Activated effector memory CD4-positive, alpha-beta T cell treated with Interleukin-2 at 50 U/mL for 16 hours (primary cell): ENCODE measurements around the gene RDH8.
A peak's percentile ranks its signal among the peaks of the same experiment; 100 is the strongest.
"Not testable (repeated sequence)": the region's sequence is repeated elsewhere in the genome, so short reads cannot be mapped to it uniquely, and the experiment has no call there.

Source experiments
- DNase-seq: peaks from one replicate; pipeline ENCODE4 v3.0.0-alpha.2; 2020

Gene RDH8

DNA sequence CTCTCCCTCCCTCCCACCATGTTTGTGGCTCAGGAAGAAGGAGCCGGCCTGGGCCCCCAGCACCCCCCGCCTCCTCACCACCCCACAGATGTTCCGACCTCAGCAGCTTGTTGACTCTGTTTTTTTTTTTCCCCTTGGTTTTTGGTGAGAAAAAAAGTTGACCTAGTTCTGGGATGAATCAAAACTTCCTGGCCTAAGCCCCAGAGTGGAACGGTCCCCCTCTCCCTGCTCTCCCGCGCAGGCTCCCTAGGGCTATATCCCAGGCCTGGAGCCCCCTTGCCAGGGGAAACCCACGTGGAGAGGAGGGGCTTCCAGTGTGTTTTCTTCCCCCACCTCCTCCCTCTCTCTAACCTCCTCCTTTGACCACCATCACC, 7.0 kb upstream of the RDH8 start:
- no peak for DNase-seq

DNA sequence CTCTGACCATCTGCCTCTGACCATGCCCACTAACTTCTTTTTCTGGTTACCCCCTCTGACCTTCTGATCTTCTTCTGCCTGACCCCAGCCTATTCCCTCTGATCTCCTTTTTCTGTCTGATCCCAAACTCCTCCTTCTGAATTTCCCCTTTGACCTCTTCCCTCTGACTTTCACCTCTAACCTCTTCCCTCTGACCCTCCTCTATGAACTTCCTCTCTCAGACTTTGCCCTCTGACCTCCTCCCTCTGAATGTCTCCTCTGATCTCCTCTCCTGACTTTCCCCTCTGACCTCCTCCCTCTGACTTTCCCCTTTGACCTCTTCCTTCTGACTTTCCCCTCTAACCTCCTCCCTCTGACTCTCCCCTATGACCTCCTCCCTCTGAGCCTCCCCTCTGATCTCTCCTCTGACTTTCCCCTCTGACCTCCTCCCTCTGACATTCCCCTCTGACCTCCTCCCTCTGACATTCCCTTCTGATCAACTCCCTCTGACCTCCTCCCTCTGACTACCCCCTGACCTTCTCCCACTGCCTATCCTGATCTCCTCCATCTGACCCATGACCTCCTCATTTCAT, 6.4 kb upstream of the RDH8 start:
- no peak for DNase-seq

DNA sequence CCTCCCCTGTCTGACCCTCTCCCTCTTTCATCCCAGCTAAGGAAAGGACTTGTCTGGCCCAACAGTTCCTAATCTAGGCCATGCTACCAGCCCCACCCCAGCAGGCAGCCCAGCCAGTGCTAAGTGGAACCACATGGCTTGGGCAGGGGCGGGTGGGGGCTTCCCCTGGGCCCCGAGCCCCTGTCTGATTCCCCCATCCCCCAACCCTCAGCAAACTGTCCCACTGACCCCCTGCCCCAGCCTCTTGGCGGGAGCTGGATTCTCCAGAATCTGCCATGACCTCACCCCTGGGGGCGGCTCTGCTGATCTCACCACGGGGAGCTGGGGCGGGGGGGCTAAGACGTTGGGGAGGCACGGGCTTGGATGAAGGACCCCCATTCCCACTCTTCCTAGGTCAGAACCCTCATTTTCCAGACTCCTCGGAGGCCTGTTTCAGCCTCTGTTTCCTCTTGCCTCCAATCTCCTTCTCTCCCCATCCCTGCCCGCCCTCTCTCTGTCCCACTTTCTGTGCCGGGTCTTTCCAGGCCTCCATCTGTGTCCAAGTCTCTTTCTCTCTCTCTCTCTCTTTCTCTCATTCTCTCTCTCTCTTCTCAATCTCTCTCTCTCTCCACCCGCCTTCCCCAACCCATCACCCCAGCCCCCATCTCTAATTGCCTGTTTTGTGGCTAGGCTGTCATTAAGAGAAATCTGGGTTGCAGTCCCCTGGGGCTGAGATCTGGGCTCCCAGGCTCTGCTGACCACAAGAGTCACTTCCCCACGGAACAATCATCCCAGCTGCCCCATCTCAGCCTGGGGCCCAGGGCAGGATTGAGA, 5.7 kb upstream of the RDH8 start:
- DNase-seq = no peak

DNA sequence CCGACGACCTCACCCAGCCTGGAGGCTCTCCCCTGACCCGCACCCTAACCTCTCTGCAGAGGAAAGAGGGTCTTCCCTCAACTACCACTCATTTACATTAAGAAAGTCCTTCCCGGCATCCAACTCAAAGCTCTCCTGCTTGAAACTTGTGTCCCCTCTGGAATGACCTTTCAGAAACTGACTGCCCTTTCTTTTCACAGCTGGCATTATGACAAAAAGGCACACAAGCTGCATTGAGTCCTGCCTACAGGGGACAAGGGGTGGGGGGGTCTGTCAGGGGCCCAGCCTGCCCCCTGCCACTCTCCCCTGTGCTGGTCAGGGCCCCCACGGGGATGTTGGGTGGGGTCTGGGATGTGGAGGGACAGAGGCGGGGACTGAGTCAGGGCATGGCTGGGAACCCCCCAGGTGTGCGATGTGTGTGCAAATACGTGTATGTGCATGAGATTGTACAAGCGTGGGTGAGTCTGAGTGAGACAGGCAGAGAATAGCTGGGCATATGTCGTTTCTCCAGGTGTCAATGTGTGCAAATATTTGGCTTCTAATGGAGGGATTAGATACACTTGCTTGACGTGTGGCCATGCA, 5.0 kb upstream of the RDH8 start:
- DNase-seq = no peak

DNA sequence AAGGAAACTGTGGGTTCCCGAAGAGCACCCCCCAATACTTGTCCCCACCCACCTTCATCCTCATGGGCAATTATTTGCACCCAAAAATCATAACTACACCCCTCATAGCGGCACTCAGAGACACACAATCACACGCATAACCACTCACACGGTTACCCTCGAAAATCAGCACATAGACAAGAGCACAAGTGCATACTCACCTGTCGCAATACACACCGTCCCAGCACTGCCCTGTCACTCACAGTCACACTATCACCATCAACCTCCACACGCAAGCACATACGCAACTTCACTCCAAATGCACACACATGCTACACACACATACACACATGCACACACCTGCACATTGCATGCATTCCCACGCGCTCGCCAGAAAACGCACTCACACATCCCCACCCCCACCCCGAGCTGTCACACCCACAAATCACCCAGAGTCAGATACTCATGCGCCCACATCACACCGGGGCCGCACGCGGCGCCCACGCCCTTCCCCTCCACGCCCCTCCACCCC, 3.5 kb upstream of the RDH8 start:
- DNase-seq = no peak

DNA sequence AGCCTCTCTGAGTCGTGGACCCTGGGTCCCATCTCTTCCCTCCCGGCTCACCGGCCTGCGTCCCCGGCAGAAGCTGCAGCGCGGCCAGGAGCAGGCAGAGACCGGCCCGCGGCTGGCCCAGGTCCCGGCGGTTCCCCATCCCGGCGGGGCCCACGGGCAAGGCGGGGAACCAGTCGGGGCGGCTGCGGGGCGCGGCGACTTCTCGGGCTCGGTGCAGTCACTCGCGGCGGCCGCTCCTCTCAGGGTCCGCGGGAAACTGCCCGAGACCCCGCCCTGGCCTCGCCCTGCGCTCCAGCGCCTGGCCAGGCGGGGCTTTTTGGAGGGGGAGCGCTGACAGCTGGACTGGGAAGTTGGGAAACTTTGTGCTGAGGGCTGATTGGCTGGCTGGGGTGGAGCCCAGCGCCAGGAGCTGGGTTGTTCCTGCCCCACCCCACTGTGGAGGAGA, 3.0 kb upstream of the RDH8 start, which contains the start of gene COL5A3:
TSS of gene COL5A3 (minus strand) at position 258 of the 445 bp plus-strand sequence. CDS start at position 139, 119 bp downstream.
- DNase-seq = no peak

DNA sequence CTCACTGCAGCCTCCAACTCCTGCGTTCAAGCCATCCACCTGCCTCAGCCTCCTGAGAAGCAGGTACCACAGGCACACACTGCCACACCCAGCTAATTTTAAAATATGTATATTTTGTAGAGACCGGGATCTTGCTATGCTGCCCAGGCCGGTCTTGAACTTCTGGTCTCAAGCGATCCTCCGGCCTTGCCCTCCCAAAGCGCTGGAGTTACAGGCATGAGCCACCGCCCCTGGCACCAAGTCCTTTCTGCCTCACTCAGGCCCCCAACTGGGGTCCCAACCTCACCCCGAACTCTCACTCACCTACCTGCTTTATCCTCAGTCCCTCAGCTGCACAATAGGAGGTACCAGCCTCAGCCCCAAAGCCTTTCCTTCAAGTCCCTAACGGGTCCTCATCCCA, 2.3 kb upstream of the RDH8 start:
- no peak for DNase-seq

DNA sequence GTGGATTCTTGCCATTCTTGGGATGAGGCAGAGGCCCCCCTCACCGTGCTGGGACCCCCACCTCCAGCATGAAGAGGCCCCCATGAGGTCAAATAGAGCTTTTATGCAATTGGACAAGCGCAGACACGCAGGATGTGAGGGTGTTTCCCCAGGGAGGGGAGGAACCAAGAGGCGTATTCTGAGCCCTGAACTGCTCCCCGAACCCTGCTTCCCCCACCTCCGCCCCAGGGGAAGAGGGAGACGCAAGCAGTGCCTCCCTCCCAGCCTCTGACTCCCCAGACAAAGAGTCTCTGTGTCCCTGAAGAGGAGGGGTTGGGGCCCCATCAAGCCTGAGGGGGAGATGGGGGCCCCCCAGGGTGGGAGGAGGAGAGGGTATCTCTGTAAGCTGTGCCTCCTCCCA, 1.3 kb upstream of the RDH8 start:
- DNase-seq = no peak

DNA sequence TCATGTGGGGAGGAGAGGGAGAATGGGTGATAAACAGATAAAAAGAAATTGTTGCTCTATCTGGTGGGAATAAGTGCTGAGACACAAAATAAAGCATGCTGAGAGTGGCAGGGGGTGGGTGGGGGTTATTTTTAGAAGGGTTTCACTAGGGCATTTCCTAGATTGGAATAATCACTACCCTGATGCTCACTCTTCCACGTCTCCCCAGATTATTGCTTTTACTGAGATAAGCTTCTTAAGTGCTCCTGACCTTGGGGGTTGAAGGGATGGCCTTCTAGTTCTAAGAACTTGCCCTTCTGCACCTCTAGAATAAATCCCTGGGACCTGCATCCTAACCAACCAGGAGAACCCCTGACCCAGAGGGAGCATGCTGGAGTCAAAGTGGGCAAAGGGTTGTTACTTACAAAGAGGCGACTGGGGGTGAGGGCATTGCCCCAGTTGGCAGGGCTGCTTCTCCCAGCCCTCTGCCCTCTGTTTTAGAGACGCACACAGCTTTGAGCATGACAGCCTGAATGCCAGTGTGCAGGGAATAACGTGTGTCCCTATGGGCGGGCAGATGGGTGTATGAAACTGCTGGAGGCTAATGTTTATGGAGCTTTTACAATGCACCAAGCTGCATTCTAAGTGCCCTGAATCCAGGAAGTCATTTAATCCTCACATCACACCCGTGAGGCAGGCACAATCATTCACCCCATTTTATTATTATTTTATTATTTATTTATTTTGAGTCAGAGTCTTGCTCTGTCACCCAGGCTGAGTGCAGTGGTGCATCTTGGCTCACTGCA, 743 bp downstream of the RDH8 start:
- DNase-seq = no peak

DNA sequence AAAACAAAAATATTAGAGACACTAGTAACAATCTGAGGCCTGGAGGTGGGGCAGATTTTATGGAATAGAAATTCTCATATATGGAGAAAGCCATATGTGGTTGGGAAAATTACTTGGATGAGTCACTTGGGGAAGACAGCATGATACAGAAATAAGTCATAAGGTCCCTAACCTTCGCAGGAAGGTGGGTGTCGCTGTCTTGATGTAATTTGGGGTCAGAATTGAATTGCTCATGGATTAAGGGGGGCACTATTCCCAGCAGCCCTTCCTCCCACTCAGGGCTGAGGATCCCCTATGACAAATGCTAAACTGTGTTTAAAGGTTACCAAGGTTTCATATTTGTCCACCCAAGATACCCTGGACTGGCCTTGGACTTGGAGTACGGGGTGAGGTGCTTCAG, 5.0 kb downstream of the RDH8 start:
- no peak for DNase-seq

DNA sequence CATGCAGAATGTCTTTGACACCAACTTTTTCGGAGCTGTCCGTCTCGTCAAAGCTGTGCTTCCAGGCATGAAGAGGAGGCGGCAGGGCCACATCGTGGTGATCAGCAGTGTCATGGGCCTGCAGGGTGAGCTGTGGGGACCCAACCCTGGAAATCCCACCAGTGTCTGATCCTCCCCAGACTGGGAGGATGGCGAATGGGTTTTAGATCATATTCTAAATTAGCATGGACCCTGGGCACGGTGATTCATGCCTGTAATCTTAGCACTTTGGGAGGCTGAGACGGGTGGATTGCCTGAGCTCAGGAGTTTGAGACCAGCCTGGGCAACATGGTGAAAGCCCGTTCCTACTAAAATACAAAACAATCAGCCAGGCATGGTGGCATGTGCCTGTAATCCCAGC, 5.5 kb downstream of the RDH8 start:
- DNase-seq = no peak

DNA sequence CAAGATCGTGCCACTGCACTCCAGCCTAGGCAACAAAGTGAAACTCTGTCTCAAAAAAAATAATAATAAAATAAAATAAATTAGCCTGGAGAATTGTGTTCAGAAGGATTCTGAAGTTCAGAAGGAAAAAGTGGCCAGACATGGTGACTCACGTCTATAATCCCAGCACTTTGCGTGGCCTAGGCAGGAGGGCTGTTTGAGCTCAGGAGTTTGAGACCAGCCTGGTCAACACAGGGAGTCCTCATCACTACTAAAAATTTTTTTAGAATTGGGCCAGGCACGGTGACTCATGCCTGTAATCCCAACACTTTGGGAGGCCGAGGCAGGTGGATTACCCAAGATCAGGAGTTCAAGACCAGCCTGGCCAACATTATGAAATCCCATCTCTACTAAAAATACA, 6.0 kb downstream of the RDH8 start:
- no peak for DNase-seq

DNA sequence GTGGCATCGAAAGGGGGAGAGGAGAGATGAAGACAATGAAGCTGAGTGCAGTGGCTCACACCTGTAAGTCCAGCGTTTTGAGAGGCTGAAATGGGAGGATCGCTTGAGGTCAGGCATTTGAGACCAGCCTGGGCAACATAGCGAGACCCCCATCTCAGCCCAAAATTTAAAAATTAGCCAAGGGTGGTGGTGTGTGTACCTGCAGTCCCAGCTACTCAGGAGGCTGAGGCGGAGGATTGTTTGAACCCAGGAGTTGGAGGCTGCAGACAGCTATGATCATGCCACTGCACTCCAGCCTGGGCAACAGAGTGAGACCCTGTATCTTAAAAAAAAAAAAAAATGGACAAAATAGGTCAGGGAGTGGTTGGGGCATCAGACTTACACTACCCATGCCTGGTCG, 7.6 kb downstream of the RDH8 start:
- no peak for DNase-seq

DNA sequence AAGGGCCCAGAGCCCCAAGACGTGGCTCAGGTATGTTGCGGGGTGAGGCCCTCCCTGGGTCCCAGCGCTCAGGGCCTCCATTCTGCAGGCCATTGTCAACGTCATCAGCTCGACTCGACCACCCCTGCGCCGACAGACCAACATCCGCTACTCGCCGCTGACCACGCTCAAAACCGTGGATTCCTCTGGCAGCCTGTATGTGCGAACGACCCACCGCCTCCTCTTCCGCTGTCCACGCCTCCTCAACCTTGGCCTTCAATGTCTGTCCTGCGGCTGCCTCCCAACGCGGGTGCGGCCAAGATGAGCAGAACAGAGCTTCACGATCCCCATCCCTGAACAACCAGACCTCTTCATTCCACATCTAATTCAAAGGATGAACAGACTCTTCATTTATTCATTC, 8.2 kb downstream of the RDH8 start:
- DNase-seq = no peak

DNA sequence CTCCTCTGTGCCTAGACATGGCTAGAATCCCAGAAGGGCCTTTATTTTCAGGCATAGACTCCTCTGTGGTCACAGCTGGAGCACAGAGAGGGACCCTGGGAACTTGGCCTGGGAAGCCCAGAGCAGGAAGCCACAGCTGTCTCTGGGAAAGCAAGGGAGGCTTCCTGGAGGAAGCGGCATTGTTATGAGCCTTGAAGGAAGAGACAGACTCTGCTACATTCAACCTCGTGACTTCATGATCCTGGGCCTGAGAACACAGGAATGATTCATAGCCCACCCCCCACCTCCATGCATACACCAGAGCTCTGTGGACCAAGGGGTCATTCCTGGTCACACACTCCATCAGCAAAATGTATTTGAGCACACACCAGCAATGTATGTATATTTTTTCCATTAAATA, 8.6 kb downstream of the RDH8 start:
- DNase-seq = no peak

DNA sequence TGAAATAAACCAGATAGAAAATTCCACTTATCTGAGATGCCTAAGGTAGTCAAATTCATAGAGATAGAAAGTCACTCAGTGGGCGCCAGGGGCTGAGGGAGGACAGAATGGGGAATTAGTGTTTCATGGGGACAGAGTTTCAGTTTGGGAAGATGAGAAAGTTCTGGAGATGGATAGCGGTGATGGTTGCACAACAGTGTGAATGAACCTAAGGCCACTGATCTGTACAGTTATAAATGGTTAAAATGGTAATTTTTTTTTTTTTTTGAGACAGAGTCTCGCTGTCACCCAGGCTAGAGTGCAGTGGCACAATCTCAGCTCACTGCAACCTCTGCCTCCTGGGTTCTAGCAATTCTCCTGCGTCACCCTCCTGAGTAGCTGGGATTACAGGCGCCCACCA, 9.8 kb downstream of the RDH8 start:
- not testable (repeated sequence) for DNase-seq

DNA sequence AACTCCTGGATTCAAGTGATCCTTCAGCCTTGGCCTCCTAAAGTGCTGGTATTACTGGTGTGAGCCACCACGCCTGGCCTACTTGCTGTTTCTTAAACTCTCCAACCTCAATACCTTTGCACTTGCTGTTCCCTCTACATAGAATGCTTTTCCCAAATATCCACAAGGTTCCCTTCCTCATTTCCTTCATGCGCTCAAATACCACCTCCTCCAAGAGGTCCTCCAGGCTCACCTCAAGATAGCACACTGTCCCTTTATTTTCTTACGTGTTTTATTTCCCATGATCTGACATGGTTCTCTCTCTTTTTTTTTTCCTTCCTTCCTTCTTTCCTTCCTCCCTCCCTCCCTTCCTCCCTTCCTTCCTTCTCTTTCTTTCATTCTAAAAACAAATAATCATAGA, 13.5 kb downstream of the RDH8 start:
- DNase-seq = no peak

DNA sequence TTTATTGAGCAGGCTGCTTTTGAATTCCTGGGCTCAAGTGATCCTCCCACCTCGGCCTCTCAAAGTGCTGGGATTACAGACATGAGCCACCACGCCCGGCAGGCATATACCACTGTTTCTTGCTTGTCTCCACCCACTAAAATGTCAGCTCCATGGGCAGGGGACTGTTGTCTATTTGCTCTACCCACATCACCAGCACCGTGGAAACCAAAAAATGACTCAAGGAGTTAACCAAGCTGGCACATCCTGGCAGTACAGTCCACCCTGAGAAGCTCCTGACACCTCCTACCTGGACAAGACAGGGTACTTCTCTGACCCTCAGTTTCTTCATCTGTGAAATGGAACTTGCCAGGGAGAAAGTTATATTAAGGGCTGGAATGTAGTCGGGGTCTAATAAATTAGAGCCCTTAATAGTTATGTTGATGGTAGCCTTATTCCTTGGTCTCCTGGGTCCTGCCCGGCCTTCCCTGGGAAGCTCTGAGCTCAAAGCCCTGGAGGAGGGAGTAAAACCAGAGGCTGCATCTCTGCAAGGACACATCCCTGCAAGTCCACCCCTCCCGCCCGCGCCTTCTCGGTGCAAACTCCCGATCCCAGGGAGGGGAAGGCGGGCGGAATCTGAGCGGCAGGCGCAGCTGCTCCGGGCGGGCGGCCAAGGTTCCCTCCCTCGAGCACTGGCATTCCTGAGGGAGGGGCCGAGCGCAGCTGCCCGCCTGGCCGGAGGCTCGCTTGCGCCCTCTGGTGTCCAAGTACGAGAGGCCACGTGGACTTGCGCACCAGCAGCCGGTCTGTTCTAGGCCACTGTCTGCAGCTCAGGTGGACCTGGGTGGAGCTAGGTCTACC, 14.1 kb downstream of the RDH8 start:
- peak; percentile 60 for DNase-seq

DNA sequence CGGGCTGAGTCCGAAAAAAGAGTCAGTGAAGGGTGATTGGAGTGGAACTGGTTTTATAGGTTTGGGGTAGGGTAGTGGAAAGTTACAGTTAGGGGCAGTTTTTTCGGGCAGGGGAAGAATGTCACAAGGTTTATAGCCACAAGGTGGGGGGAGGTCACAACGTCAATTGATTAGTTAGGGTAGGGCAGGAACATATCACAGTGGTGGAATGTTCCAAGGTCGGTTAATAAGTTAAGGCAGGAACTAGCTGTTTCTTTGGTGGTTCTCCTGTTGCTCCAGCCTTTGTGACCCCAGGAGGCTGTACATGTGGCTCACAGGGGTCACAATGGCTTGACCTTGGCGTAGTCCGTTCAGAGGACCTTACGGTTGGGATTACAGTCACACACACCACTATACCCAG, 20.3 kb downstream of the RDH8 start:
- no peak for DNase-seq

DNA sequence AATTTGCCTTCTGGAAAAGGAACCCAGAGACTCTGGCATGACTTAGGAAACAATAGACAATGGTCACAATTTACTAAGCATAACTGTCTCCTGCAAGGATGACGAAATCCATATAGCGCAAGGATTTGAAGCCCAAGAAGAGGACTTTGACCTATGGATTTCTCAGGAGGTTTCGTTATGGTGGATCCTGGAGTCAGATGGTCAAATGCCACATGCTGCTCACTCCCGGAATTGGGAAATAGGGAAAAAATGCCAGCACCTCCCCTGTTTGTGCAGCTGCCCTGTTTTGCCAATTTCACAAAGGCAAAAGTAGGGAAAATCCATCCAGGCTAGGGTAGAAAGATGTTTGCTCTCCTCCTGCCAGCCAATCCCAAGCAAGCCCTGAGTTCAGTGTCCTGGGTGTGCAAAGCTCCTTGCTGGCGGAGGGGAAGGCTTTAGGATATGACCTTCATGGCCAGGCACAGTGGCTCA, 23.4 kb downstream of the RDH8 start:
- DNase-seq = no peak

DNA sequence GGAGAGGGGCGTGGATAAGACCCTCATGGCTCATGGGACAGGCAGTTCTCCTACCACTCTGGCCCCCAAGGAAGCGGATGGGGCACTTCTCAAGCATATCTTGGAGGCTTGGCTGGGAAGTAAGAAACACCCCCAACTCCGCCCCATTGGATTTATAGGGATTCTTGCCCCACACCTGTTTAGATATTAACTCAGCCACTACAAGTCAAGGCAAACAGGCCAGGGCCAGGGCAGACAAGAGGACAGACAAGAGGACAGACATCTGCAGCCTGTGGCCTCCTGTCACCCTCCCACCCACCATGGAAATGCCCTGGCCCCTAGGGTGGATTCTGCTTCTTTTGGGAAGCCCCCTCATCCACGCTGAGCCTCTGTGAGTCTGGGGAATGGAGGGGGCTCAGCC, 24.1 kb downstream of the RDH8 start:
- DNase-seq = no peak

DNA sequence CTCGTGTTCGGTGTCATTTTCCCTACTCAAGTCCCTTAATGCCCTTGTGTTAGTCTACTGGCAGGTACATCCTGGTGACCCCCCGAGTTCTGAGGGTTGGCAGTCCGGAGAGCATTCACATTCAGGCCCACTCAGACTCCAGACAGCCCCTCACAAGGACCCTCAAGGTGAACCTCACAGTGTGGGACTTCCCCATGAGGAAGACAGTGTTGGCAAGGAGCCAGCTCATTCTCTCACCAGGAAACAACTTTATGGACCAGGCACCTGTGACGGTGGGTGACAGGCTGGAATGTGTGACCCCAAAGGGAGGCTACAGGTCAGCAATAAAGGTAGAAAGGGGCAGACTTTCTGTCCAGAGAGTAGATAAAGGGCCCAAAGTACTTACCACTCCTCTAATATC, 24.5 kb downstream of the RDH8 start:
- no peak for DNase-seq
